ENCODE measurements around the gene B4GALT5. TPM values are rescaled to one million over a fixed set of nuclear protein-coding genes. Genes with fewer than 3 reads are reported as not detected.
"Not testable (repeated sequence)": the region's sequence is repeated elsewhere in the genome, so short reads cannot be mapped to it uniquely, and the experiment has no call there.

The B4GALT5 gene
- total and polyA plus RNA-seq, 10 donors: 3.9 to 79.0 (median 52.3) TPM

GRCh38 chr20:49618289-49618688, 95.4 kb downstream of the B4GALT5 start:
- 27 to 49% (median 38%) methylated on average over 2 of the region's 2 CpGs for WGBS, 5 donors
- Histone ChIP-seq H3K4me3 (no peak overlapping the region), H3K27ac (no peak overlapping the region), H3K36me3 (no peaks in the 10 kb centered on the region), H3K27me3 (replicated peaks in 1 of 7) (no peaks in the 10 kb centered on the region), H3K4me1 (peaks cover 0 to 40% (median 15%) of the 10 kb centered on the region in 6 donors), H3K9me3 (peaks cover 0 to 12% (median 11%) of the 10 kb centered on the region in 8 donors)
- no peak for TF ChIP-seq POLR2A (IDR thresholded peaks at IDR 0.05)
- no peak for TF ChIP-seq CTCF (IDR thresholded peaks at IDR 0.05 in 8 of 11, conservative IDR thresholded peaks at IDR 0.05 in 3 of 11)
- TF ChIP-seq POLR2AphosphoS5 (IDR thresholded peaks at IDR 0.05): no peak
- peak; percentile 1 for DNase-seq
- intact Hi-C loops (cut with DNase I; ENCODE audit: low total_unique reads): no loop called here

- peak; percentile 88 for DNase-seq
- H3K27ac ChIP-seq; H3K9me3 ChIP-seq; H3K4me3 ChIP-seq; intact Hi-C loops (cut with DNase I; ENCODE audit: low total_unique reads); H3K27me3 ChIP-seq (replicated peaks in 1 of 7); H3K36me3 ChIP-seq: not testable (repeated sequence)
- 60 to 84% (median 73%) methylated on average over 2 to 3 of the region's 3 CpGs for WGBS, 5 donors
- H3K4me1 ChIP-seq: peaks cover 0 to 40% (median 15%) of the 10 kb centered on the region in 6 donors
Observed at GRCh38 chr20:49617394-49617793, 96.3 kb downstream of the B4GALT5 start.

GRCh38 chr20:49616154-49617007, 97.3 kb downstream of the B4GALT5 start:
- Histone ChIP-seq H3K27me3 (replicated peaks in 1 of 7) (no peaks in the 10 kb centered on the region), H3K27ac (peak overlapping the region in 1 of 8 donors; percentile 45), H3K4me1 (peaks cover 0 to 47% (median 17%) of the 10 kb centered on the region in 6 donors), H3K36me3 (no peaks in the 10 kb centered on the region), H3K9me3 (no peaks in the 10 kb centered on the region), H3K4me3 (no peak overlapping the region)
- intact Hi-C loops (cut with DNase I; ENCODE audit: low total_unique reads): no loop called here
- WGBS, 5 donors: 79 to 88% (median 87%) methylated on average over 10 to 11 of the region's 11 CpGs
- peak; percentile 33 for DNase-seq
- TF ChIP-seq CTCF (IDR thresholded peaks at IDR 0.05 in 8 of 11, conservative IDR thresholded peaks at IDR 0.05 in 3 of 11) (no peak), POLR2A (IDR thresholded peaks at IDR 0.05) (no peak), POLR2AphosphoS5 (IDR thresholded peaks at IDR 0.05) (no peak)

- Histone ChIP-seq H3K36me3 (no peaks in the 10 kb centered on the region), H3K4me3 (no peak overlapping the region), H3K27ac (peak overlapping the region in 1 of 8 donors; percentile 45), H3K9me3 (no peaks in the 10 kb centered on the region), H3K27me3 (replicated peaks in 1 of 7) (no peaks in the 10 kb centered on the region), H3K4me1 (peaks cover 7 to 47% (median 18%) of the 10 kb centered on the region in 6 donors)
- peak; percentile 79 for DNase-seq
- intact Hi-C loops (cut with DNase I; ENCODE audit: low total_unique reads): no loop called here
- TF ChIP-seq POLR2A (IDR thresholded peaks at IDR 0.05) (no peak), POLR2AphosphoS5 (IDR thresholded peaks at IDR 0.05) (peak in 1 of 3 donors; percentile 52), CTCF (IDR thresholded peaks at IDR 0.05 in 8 of 11, conservative IDR thresholded peaks at IDR 0.05 in 3 of 11) (no peak)
- 78 to 87% (median 81%) methylated on average over 11 to 15 of the region's 15 CpGs for WGBS, 5 donors
Observed at GRCh38 chr20:49615401-49616153, 98.1 kb downstream of the B4GALT5 start.

- Histone ChIP-seq H3K4me1 (peaks cover 9 to 47% (median 14%) of the 10 kb centered on the region in 6 donors), H3K27ac (peak overlapping the region in 1 of 8 donors; percentile 45)
- H3K27me3 ChIP-seq (replicated peaks in 1 of 7); H3K4me3 ChIP-seq; intact Hi-C loops (cut with DNase I; ENCODE audit: low total_unique reads); H3K36me3 ChIP-seq; H3K9me3 ChIP-seq: not testable (repeated sequence)
- peak; percentile 16 for DNase-seq
- WGBS, 5 donors: 94 to 100% (median 95%) methylated on average over 7 to 8 of the region's 8 CpGs
Observed at GRCh38 chr20:49615051-49615400, 98.7 kb downstream of the B4GALT5 start.

All from spleen (tissue), 11 donors.